Measurements from ENCODE around the gene HTR3B.

The HTR3B gene, protein sequence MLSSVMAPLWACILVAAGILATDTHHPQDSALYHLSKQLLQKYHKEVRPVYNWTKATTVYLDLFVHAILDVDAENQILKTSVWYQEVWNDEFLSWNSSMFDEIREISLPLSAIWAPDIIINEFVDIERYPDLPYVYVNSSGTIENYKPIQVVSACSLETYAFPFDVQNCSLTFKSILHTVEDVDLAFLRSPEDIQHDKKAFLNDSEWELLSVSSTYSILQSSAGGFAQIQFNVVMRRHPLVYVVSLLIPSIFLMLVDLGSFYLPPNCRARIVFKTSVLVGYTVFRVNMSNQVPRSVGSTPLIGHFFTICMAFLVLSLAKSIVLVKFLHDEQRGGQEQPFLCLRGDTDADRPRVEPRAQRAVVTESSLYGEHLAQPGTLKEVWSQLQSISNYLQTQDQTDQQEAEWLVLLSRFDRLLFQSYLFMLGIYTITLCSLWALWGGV

DNA sequence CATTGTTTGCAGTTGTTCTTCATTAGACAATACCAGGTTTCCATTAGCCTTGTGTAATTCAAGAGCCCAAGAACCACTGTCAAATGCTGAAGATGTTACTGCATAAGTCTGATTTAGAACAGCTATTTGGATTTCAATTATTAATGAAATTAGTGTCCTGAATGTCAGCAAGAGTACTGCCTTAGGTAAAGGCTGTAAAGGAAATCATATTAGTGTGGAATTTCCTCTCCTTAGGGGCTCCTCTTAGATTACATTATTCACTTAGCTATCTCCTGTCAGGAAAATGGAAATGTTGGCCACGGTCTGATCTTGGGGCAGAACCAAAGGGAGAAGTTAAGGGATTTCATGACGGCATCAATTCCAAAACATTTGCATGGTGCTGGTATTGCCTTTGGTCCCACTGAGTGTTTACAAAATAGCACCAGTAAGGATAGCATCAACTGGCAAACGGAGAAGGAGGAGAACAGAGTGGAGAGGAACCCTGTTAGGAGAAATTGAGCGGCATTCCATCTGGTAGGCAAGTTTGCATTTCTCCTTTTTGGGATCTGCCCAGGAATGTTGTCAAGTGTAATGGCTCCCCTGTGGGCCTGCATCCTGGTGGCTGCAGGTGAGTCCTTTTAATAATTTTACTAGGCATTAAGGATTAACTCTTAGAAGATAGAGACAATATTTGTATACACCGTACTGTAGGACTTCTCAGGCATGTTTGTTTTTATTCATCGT lies at the start of gene HTR3B:
Gene HTR3B, plus strand, starts transcription at position 418 of the 723 bp plus-strand sequence. Its CDS starts 138 bp downstream, at position 556.
- no peak within 1 kb of the TSS for H3K27ac ChIP-seq

DNA sequence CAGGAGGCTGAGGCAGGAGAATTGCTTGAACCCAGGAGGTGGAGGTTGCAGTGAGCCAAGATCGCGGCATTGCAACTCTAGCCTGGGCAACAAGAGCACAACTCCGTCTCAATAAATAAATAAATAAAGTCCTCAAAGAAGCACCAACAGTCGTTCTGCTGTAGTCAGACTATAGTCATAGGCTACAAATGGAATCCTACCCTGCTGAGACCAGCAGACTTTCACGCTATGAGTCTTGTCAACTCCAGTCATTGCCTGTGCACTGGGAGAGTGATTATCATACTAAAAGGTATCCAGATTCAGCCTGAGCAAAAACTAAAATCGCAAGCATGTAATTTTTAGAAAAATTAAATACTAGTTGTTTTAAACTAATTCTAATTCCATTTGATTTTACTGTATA lies 48.8 kb upstream of the HTR3B start:
- TF ChIP-seq, protein P1, sequence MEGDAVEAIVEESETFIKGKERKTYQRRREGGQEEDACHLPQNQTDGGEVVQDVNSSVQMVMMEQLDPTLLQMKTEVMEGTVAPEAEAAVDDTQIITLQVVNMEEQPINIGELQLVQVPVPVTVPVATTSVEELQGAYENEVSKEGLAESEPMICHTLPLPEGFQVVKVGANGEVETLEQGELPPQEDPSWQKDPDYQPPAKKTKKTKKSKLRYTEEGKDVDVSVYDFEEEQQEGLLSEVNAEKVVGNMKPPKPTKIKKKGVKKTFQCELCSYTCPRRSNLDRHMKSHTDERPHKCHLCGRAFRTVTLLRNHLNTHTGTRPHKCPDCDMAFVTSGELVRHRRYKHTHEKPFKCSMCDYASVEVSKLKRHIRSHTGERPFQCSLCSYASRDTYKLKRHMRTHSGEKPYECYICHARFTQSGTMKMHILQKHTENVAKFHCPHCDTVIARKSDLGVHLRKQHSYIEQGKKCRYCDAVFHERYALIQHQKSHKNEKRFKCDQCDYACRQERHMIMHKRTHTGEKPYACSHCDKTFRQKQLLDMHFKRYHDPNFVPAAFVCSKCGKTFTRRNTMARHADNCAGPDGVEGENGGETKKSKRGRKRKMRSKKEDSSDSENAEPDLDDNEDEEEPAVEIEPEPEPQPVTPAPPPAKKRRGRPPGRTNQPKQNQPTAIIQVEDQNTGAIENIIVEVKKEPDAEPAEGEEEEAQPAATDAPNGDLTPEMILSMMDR (IDR thresholded peaks at IDR 0.05; ENCODE audit: low read depth, low read length), result no peak
- DNase-seq, result no peak
- no peaks in the 10 kb centered on the region for H3K9me3 ChIP-seq (ENCODE audit: severe bottlenecking)
- no peak overlapping the region for H3K4me3 ChIP-seq (ENCODE audit: low read depth, low read length)
- no peaks in the 10 kb centered on the region for H3K27me3 ChIP-seq (ENCODE audit: insufficient read depth, low read depth, severe bottlenecking)
- H3K36me3 ChIP-seq, result peaks cover 32% of the 10 kb centered on the region
- H3K27ac ChIP-seq, result no peak overlapping the region

More for the DNA sequence above, at the start of gene HTR3B:
- no peak for DNase-seq
- Histone ChIP-seq H3K4me3 (ENCODE audit: low read depth, low read length) (no peak within 1 kb of the TSS), H3K27me3 (ENCODE audit: insufficient read depth, low read depth, severe bottlenecking) (no peaks in the 10 kb centered on the region), H3K36me3 (no peaks in the 10 kb centered on the region), H3K9me3 (ENCODE audit: severe bottlenecking) (no peaks in the 10 kb centered on the region)
- TF ChIP-seq, protein P1 (IDR thresholded peaks at IDR 0.05; ENCODE audit: low read depth, low read length), result no peak

DNA sequence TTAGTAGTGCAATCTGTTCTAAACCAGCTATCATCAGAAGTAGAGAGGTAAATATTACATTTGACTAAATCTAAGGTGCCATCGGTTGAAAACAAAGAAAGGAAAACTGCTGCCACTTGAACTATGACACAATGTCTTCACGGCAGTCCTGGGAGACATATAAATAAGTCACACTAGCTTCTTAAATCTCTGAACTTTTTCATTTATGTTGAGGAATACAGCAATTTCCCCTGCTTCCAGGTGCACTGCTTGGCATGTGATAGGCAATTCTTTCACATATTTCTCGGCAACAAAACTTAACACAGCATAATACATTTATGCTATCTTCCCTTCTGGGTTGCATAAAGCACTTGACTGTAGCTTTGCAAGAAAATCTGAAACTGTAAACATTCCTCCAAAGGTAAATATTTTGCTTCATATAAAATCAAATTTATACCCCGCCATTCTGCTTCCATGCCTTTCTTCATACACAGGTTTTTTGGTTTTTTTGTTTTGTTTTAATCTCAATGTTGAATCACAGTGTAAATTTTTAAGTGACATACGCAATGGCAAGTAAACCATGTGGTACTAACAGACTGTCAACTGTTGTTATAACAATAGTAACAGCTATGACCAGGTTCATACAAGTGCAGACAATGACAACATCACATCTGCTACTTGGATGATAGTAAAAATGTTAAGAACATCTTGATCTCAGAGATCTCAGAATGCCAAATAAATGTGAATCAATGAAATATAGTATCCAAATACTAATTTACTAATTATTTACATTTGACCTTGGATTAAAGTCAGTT lies 47.4 kb upstream of the HTR3B start:
- H3K4me3 ChIP-seq (ENCODE audit: low read depth, low read length), result no peak overlapping the region
- H3K27me3 ChIP-seq (ENCODE audit: insufficient read depth, low read depth, severe bottlenecking), result no peaks in the 10 kb centered on the region
- DNase-seq, result no peak
- H3K27ac ChIP-seq, result no peak overlapping the region
- H3K9me3 ChIP-seq (ENCODE audit: severe bottlenecking), result no peaks in the 10 kb centered on the region
- H3K36me3 ChIP-seq, result peaks cover 21% of the 10 kb centered on the region
- TF ChIP-seq, protein P1 (IDR thresholded peaks at IDR 0.05; ENCODE audit: low read depth, low read length), result no peak

DNA sequence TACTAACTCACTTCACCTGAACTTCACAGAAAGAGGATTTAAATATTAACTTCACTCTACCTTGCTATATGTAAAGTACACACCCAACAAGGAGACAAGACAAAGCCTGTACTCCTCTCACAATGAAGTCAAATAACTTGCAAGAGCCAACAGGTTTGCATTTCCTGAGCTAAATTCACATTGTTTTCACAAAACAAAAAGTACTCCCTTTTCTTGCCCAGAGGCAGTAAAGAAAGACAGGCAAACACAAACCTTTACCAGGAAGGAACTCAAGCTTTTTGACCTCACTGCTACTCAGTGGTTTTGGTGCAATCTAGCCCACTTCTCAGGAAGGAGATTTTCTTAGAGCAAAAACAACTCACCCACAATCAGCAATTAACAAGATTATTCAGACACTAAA lies 44.9 kb upstream of the HTR3B start:
- H3K36me3 ChIP-seq, result no peaks in the 10 kb centered on the region
- H3K27me3 ChIP-seq (ENCODE audit: insufficient read depth, low read depth, severe bottlenecking), result no peaks in the 10 kb centered on the region
- TF ChIP-seq, protein P1 (IDR thresholded peaks at IDR 0.05; ENCODE audit: low read depth, low read length), result no peak
- H3K27ac ChIP-seq, result no peak overlapping the region
- H3K9me3 ChIP-seq (ENCODE audit: severe bottlenecking), result no peaks in the 10 kb centered on the region
- no peak for DNase-seq
- no peak overlapping the region for H3K4me3 ChIP-seq (ENCODE audit: low read depth, low read length)

DNA sequence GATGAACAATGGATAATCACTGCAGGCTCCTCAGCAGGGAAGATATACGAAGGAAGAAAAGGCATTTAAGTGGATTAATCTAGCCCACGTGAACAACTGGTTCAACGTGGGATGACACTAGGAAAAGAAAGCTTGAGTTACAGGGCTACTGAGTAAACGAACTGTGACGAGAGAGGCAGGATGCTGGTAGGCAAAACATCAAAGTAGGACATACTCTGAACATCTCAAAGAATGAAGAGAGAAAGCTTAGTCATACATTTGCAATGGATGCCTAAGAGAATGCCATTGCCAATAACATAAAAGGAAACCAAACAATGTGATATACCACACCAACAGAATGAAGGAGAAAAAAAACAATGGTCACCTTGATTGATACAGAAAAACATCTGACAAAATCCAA lies 42.2 kb upstream of the HTR3B start:
- Histone ChIP-seq H3K9me3 (ENCODE audit: severe bottlenecking) (no peaks in the 10 kb centered on the region), H3K27ac (no peak overlapping the region), H3K27me3 (ENCODE audit: insufficient read depth, low read depth, severe bottlenecking) (no peaks in the 10 kb centered on the region), H3K4me3 (ENCODE audit: low read depth, low read length) (no peak overlapping the region), H3K36me3 (peaks cover 6% of the 10 kb centered on the region; the same call in 1 of the 2 replicates)
- TF ChIP-seq, protein P1 (IDR thresholded peaks at IDR 0.05; ENCODE audit: low read depth, low read length), result no peak
- no peak for DNase-seq
